Measurements from ENCODE around the gene ELP5.

ELP5 gene

GRCh38 chr17:7224110-7224509 is 27.9 kb upstream of the ELP5 start:
- TF ChIP-seq, protein P1, sequence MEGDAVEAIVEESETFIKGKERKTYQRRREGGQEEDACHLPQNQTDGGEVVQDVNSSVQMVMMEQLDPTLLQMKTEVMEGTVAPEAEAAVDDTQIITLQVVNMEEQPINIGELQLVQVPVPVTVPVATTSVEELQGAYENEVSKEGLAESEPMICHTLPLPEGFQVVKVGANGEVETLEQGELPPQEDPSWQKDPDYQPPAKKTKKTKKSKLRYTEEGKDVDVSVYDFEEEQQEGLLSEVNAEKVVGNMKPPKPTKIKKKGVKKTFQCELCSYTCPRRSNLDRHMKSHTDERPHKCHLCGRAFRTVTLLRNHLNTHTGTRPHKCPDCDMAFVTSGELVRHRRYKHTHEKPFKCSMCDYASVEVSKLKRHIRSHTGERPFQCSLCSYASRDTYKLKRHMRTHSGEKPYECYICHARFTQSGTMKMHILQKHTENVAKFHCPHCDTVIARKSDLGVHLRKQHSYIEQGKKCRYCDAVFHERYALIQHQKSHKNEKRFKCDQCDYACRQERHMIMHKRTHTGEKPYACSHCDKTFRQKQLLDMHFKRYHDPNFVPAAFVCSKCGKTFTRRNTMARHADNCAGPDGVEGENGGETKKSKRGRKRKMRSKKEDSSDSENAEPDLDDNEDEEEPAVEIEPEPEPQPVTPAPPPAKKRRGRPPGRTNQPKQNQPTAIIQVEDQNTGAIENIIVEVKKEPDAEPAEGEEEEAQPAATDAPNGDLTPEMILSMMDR (IDR thresholded peaks at IDR 0.05; ENCODE audit: insufficient read depth, missing control alignments), result no peak
- no peak for DNase-seq (ENCODE audit: insufficient read length, low spot score)
- FAIRE-seq, result no peak

DNA sequence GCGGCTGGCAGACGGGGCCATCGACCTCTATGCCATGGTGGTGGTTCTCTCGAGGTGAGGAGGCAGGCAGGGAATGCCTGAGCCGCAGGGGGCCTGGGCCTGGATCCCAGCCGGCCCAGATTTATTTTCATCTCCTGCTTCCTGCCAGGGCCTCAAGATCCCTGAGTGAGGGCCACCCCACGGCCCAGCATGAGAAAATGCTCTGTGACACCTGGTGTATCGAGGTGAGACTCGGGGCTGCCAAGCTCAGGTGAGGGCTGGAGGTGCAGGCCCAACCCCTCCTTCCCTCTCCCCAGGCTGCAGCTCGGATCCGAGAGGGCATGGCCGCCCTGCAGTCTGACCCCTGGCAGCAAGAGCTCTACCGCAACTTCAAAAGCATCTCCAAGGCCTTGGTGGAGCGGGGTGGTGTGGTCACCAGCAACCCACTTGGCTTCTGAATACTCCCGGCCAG is 27.3 kb upstream of the ELP5 start:
- no peak for FAIRE-seq
- DNase-seq (ENCODE audit: insufficient read length, low spot score), result no peak
- TF ChIP-seq, protein P1 (IDR thresholded peaks at IDR 0.05; ENCODE audit: insufficient read depth, missing control alignments), result no peak

GRCh38 chr17:7225711-7226331 is 26.2 kb upstream of the ELP5 start:
- no peak for DNase-seq (ENCODE audit: insufficient read length, low spot score)
- TF ChIP-seq, protein P1 (IDR thresholded peaks at IDR 0.05; ENCODE audit: insufficient read depth, missing control alignments), result no peak
- no peak for FAIRE-seq

DNA sequence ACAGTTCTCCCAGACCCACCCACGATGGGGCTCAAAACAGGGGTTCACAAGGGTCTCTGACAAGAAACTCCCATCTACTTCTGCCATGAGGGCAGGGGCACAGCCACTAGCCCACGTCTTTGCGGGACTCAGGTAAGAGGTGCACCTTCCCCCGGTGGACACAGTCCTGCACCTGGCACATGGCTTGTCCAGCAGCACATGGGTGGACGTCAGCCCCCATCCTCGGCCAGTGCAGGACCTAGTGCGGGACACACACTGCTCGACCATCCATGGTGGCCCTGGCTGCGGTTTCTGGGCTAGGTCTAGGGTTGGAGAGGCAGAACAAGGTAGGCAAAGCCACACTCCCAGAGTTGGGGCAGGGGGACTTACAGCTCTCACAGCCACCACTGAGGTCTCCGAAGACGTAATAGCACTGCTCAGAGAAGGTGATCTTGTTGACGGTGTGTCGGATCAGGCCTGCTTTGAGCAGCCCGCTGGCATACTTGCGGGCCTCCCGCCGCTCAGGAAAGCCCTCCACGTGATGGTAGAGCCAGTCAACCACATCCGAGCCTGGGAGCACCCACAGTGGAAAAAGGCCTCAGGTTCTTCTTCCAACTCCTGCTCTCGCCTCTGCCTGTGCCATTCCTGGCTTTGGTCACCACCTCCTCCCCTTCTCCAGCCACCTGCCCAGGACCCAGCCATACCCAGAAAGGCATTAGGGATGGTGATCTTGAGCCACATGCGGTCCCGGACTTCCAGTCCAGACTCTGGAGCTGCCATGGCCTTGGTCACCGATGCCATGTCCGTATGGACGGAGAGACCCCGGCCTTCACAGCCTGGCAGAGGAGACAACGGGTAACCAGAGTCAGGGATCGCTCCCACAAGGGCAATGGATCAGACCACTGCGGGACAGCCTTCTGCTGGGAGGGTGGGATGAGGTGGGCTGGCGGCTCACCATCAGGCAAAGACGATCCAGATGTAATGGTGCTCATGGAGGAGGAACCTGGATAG is 25.0 kb upstream of the ELP5 start:
- DNase-seq (ENCODE audit: insufficient read length, low spot score) (no peak), FAIRE-seq (no peak)
- TF ChIP-seq, protein P1 (IDR thresholded peaks at IDR 0.05; ENCODE audit: insufficient read depth, missing control alignments), result no peak

DNA sequence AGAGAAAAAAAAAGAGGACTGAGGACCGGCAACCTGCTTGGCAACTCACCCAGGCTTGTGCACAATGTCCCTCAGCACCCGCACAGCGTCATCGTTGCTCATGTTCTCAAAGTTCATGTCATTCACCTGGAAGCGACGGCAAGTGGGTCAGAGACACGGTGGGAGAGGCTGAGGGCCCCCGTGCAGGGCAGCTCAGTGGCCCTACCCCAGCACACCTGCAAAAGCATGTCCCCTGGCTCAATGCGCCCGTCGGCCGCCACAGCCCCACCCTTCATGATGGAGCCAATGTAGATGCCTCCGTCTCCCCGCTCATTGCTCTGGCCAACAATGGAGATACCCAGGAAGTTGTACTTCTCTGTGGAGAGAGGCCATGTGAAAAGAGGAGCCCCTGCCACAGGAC is 23.1 kb upstream of the ELP5 start:
- FAIRE-seq, result no peak
- TF ChIP-seq, protein P1 (IDR thresholded peaks at IDR 0.05; ENCODE audit: insufficient read depth, missing control alignments), result no peak
- DNase-seq (ENCODE audit: insufficient read length, low spot score), result no peak

- TF ChIP-seq, protein P1 (IDR thresholded peaks at IDR 0.05; ENCODE audit: insufficient read depth, missing control alignments), result no peak
- DNase-seq (ENCODE audit: insufficient read length, low spot score), result no peak
- no peak for FAIRE-seq
Measured at GRCh38 chr17:7229504-7229903, 22.5 kb upstream of the ELP5 start.

All from D721Med (cell line).